NCI-H2196 treated with DMSO at 0.1 percent for 48 hours (cell line): ENCODE results near the gene KDM6A.
"Not testable (repeated sequence)": the region's sequence is repeated elsewhere in the genome, so short reads cannot be mapped to it uniquely, and the experiment has no call there.

Experiments
- DNase-seq: peaks from one replicate; lab custom pipeline; 2025; ENCODE audit not compliant: unreplicated experiment; lab: John Stamatoyannopoulos, UW

Gene KDM6A

GRCh38 chrX:44884944-44885343 is 12.0 kb downstream of the KDM6A start:
- no peak for DNase-seq

DNA sequence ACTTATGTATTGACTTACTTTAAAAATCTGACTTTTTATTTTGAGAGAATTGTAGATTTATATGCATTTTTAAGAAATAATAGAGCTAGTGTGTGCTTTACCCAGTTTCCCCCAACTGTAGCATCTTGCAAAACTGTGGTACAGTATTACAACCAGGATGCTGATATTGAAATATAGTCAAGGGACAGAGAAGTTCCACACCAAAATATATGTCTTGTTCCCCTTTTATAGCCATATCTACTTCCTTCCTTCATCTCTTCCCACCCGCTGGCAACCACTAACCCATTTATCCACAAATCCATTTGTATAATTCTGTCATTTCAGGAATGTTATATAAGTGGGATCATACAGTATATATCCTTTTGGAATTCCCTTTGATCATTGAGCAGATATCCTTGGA is 16.8 kb downstream of the KDM6A start:
- no peak for DNase-seq

GRCh38 chrX:44890247-44890646 is 17.3 kb downstream of the KDM6A start:
- DNase-seq, result no peak

- DNase-seq, result not testable (repeated sequence)
Measured at GRCh38 chrX:44890687-44891086, 17.7 kb downstream of the KDM6A start.

DNA sequence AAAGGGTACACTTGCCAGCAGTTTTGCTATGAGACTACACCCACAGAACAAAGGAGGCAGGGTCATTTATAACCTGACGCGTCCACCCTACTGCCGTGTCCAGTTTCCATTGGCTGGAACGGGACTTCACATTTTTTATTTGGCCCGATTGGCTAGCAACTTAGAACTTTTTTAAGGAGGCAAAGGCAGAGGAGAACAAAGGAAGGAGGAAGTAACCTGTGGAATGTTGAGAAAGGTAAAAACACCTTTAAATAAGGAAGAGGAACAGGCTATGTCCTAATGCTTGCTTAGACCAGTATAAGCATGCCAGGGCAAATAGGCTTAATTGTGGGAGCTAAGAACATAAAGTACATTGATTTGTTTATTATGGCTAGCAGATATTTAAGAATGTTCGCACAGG is 18.7 kb downstream of the KDM6A start:
- DNase-seq, result no peak

- DNase-seq, result no peak
Measured at GRCh38 chrX:44896876-44897186, 23.8 kb downstream of the KDM6A start.

GRCh38 chrX:44897539-44897938 is 24.6 kb downstream of the KDM6A start:
- DNase-seq, result no peak

- DNase-seq, result peak; percentile 33
Measured at GRCh38 chrX:44898411-44899221, 25.6 kb downstream of the KDM6A start.

- DNase-seq, result no peak
Measured at GRCh38 chrX:44899946-44900345, 27.0 kb downstream of the KDM6A start.

DNA sequence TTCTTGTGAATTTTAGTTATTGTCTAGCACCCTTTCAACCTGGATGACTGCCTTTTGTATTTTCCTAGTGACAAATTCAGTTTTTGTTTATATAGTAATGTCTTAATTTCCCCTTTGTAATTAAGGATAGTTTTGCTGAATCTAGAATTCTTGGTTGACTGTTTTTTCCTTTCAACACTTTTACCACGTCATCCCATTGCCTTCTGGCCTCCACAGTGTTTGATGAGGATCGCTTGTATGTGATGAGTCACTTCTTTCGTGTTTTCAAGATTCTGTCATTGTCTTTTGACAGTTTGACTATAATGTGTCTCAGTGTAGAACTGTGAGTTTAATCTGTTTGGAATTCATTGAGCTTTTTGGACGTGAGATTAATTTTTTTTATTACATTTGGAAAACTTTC is 30.1 kb downstream of the KDM6A start:
- no peak for DNase-seq

GRCh38 chrX:44903830-44904530 is 31.0 kb downstream of the KDM6A start:
- DNase-seq, result no peak

GRCh38 chrX:44904542-44905115 is 31.6 kb downstream of the KDM6A start:
- no peak for DNase-seq

GRCh38 chrX:44906041-44906440 is 33.1 kb downstream of the KDM6A start:
- no peak for DNase-seq

DNA sequence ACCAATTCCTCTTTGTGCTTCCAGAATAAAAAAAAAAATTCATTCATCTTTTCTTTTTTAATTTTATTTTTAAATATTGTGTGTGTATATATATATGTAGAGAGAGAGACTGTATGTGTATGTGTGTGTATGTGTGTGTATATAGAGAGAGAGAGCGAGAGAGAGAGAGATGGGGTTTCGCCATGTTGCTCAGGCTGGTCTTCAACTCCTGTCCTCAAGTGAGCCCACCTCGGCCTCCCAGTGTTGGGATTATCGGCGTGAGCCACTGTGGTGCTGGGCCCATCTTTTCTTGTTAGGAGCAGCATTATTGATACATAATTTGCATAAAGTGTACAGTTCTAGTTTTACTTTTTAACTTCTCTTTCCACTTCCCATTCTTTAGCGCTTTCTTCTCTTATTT is 33.6 kb downstream of the KDM6A start:
- DNase-seq, result no peak

- DNase-seq, result no peak
Measured at GRCh38 chrX:44908153-44908552, 35.2 kb downstream of the KDM6A start.

- no peak for DNase-seq
Measured at GRCh38 chrX:44908827-44909226, 35.8 kb downstream of the KDM6A start.

GRCh38 chrX:44910508-44910907 is 37.5 kb downstream of the KDM6A start:
- not testable (repeated sequence) for DNase-seq

- DNase-seq, result not testable (repeated sequence)
Measured at GRCh38 chrX:44911074-44911600, 38.1 kb downstream of the KDM6A start.

- DNase-seq, result no peak
Measured at GRCh38 chrX:44913656-44914531, 40.9 kb downstream of the KDM6A start.

GRCh38 chrX:44914532-44915198 is 41.7 kb downstream of the KDM6A start:
- no peak for DNase-seq
